Sciatic nerve (tissue), 2 donors: ENCODE data around the gene TDRD9. TPM values are rescaled to one million over a fixed set of nuclear protein-coding genes. Genes with fewer than 3 reads are reported as not detected.
"Not testable (repeated sequence)": the region's sequence is repeated elsewhere in the genome, so short reads cannot be mapped to it uniquely, and the experiment has no call there.

Experiments used
- ATAC-seq: fragments of 200-7000 bp; cut with Tn5 transposase; one replicate; pipeline ENCODE4 v1.9.1; 2020; ENCODE audit warnings: mild to moderate bottlenecking, moderate library complexity
- DNase-seq: peaks from one replicate; pipeline ENCODE4 v3.0.0-alpha.2; 2020; ENCODE audit warnings: low spot score
- intact Hi-C: fragments of 100-400 bp; cut with DNase I; formaldehyde crosslinking; loops from one replicate; pipeline ENCODE4 v1.14.2; 2022
- total RNA-seq: library from RNA; stranded (reverse); fragmentation: NEBNext Ultra II Directional; extraction: Animal tissue kit (Norgen Biotek cat#: 25700); gene quantifications from one replicate; pipeline ENCODE4 v1.2.1, GENCODE V29; 2021
- donor health status: DM: no; HTN: no; CAD: no.
- donor health status: DM: no; HTN: no; CAD: no.

The TDRD9 gene
- total RNA-seq, 1 donor from 2014 or later, result 8.2 TPM

GRCh38 chr14:103910984-103911383 is 17.3 kb upstream of the TDRD9 start:
- intact Hi-C loops, result no loop called here
- DNase-seq (no peak), ATAC-seq (no peak)

- intact Hi-C loops, result no loop called here
- ATAC-seq (no peak), DNase-seq (no peak)
Observed at GRCh38 chr14:103915616-103916015, 12.6 kb upstream of the TDRD9 start.

DNA sequence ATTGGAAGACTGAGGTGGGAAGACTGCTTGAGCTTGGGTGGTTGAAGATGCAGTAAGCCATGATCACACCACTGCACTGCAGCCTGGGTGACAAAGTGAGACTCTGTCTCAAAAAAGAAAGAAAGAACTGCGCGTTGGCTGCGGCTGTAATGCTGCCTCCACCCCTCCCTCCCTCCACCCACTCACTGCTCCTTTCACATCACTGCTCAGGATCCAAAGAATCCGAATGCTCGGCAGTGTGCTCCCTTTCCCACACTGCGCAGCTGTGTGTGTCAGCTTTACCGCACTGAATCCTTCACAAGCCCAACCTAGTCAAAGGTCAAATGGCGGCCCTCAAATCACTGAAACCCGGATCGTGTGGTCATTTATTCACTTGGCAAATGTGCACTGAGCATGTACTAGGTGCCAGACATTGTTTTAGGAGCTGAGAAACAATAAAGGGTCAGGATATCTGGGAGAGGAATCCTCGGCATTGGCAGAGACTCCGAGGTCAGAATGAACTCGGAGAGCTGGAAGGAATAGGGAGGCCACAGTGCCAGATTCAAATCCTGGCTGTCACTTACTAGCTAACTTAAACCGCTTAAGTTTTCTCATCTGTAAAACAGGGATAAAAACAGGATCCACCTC is 11.5 kb upstream of the TDRD9 start:
- DNase-seq (no peak), ATAC-seq (no peak)
- intact Hi-C loops, result no loop called here

- ATAC-seq (peak; percentile 99), DNase-seq (peak; percentile 93)
- intact Hi-C loops, result no loop called here
Observed at GRCh38 chr14:103920981-103921854, 7.0 kb upstream of the TDRD9 start.

DNA sequence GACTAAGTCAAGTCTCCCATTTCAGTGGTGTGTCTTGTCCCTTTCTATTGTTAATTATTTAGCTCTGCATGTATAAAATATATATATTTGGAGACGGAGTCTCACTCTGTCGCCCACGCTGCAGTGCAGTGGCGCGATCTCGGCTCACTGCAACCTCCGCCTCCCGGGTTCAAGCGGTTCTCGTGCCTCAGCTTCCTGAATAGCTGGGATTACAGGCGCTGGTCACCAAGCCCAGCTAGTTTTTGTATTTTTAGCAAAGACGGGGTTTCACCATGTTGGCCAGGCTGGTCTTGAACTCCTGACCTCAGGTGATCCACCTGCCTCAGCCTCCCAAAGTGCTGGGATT is 6.4 kb upstream of the TDRD9 start:
- DNase-seq, intact Hi-C loops, ATAC-seq: not testable (repeated sequence)

DNA sequence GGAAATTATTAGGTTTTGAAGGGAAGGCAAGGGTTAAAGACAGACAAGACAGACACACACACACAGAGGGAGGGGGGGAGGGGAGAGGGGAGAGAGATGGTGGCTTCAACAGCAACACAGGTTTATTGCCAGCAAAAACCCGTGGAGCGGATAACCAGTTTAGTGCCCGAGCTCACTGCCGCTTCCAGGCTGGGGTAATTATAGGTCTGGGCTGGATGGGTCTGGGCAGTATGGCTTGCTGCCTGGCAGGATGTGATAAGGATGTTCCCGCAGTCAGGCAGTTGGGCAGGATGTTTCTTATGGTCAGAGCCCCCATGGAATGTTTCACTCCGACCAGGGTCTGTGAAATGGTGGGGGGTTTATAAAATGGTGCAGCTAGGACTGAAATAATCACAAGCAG is 4.4 kb upstream of the TDRD9 start:
- intact Hi-C loops, result no loop called here
- ATAC-seq (no peak), DNase-seq (no peak)

DNA sequence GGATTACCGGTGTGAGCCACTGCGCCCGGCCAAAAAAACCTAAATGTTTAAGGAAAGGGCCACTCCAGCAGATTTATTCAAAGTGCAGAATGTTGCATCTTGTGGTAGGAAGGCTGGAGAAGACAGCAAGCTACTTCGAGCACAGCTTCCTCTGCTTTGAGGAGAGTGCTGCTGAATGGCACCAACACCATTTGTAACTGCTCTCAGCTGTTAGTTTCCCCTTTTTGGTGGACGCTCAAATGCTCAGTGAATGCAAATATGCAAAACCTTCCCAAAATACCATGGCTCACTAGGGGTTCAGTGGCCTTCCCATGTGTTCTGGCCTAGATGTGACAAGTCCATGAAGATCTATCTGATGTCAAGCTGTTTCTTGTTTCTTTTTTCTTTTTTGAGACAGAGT is 2.9 kb upstream of the TDRD9 start:
- intact Hi-C loops, result no loop called here

GRCh38 chr14:103927566-103927965 is 690 bp upstream of the TDRD9 start:
- intact Hi-C loops, result no loop called here
- DNase-seq (no peak), ATAC-seq (no peak)

More for the DNA sequence above, 2.9 kb upstream of the TDRD9 start:
- ATAC-seq (no peak), DNase-seq (no peak)

GRCh38 chr14:103930051-103930604 is 1.9 kb downstream of the TDRD9 start:
- ATAC-seq (no peak), DNase-seq (no peak)
- intact Hi-C loops, result no loop called here

DNA sequence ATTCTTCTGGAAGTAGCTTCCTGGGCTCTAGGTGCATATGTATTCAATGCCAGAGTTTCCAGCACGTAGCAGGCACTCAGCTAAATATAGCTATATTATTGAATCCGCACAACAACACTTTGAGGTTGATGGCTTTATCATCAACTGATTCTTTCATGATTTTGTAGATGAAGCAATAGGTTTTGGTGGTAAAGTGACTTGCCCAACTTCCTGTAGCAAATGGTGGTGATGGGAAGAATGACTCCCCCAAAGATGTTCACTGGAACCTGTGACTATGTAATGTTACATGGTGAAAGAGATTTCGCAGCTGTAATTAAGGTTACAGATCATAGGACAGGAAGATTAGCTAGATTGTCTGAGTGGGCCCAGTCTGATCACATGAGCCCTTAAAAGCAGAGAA is 3.2 kb downstream of the TDRD9 start:
- intact Hi-C loops, result no loop called here
- ATAC-seq, result no peak
- DNase-seq, result no peak

DNA sequence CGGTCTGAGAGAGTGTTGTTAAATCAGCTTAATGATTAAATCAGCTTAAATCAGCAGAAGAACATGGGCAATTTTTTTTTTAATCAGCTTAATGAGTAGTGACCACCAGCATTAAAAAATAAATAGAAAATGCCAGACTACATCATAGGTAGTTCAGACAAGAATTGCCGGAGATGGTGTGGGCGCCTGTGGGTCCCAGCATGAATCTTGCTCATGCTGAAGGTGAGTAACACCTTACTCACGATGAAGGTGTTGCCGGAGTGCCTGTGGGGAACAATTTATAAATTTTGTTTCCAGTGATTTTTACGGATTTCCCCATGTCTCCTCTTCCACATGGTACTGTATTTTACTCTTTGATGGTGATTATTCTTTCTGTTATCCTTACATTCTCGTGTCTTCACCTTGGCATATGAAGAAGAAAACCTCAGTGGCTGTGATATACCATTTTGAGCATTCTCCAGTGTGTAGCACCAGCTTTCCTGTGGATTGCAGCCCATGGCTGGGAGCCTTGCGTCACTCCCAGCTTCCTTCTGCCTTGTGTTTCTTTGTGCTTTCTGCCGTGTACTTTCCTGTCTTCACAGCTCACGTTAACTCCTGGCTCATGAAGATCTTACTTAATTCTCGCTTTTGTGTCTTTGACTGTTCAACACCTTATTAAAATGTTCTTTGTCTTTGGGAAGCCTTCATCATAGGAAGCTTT is 4.7 kb downstream of the TDRD9 start:
- DNase-seq (no peak), ATAC-seq (no peak)
- intact Hi-C loops, result no loop called here

GRCh38 chr14:103935102-103935501 is 6.8 kb downstream of the TDRD9 start:
- DNase-seq (no peak), ATAC-seq (no peak)
- intact Hi-C loops, result no loop called here

DNA sequence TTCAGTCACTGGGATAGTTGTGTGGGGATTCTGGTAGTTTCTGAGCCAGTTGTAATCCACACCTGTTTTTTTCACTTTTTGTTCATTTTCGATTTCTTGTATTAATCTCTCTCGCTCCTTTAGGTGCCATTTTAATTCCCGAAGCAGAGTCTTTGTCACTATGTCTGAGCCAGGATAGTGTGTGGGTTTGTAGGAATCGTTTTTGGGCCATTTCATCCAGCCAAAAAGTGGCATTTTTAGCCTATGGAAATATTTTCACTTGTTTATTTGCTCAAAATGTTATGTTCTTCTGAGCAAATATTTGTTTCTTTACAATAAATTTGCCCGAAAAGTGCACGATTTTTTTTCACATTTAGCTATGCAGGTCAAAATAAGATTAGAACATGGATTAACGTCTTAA is 13.2 kb downstream of the TDRD9 start:
- intact Hi-C loops, result no loop called here
- no peak for DNase-seq
- no peak for ATAC-seq

DNA sequence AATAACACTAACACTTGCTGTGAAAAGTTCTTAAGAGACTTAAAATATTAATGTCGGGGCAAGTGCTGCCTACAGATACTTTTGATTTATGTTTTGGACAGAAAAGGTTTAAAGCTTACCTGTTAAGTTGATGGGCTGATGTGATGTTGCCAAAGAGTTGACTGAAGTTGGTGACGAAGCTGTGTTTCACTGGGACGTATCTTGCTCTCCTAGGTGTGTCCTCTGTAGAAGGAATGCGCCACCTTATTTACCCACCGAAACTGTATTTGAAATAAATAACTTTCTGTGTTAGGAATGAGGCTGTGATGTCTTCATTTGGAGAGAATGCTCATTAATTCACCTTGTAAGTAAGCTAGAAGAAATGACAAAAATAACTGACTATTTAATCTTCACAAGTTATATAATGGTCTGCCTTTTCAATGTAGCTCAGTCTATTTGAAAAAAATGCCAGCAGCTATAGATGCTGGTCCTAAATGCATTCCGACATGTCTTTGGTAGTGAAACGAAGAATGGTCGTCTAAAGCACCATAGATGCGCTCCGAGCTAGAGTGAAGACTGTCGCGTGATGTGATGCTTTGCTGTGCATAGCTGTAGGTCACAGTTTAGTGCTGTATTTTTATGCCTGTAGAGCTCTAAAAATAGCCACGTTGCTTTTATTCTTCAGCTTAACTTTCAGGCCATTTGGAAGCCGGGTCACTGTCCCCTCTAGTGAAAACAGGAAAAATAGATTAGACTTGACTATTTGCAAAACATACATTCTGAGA is 13.9 kb downstream of the TDRD9 start, which contains the start of gene RD3L:
TSS of gene RD3L (minus strand) at position 557 of the 764 bp plus-strand sequence. CDS start 834 bp downstream, outside the sequence.
- DNase-seq (no peak), ATAC-seq (no peak)
- intact Hi-C loops, result no loop called here

DNA sequence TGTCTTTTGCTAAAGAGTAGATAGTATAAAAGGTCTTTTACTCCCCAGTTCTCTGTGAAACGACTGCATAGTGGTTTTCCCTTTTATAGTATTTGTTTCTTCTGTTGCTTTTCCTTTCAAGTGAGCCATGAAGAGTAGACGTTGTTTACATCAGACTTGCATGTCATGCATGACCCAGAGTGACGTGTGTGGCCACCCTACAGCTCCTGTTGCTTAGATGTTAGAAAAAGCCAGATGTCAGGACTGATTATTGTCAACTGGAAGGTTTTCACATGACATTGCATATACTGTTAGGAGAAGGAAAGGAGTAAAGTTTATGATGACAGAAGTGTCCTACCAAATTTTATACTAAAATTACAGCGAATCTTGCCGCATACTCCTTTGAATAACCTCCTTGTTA is 15.4 kb downstream of the TDRD9 start:
- ATAC-seq, result no peak
- intact Hi-C loops, result no loop called here
- no peak for DNase-seq

GRCh38 chr14:103946975-103947374 is 18.7 kb downstream of the TDRD9 start:
- ATAC-seq (no peak), DNase-seq (no peak)
- intact Hi-C loops, result no loop called here

- DNase-seq (no peak), ATAC-seq (no peak)
- intact Hi-C loops, result no loop called here
Observed at GRCh38 chr14:103948442-103948841, 20.2 kb downstream of the TDRD9 start.

DNA sequence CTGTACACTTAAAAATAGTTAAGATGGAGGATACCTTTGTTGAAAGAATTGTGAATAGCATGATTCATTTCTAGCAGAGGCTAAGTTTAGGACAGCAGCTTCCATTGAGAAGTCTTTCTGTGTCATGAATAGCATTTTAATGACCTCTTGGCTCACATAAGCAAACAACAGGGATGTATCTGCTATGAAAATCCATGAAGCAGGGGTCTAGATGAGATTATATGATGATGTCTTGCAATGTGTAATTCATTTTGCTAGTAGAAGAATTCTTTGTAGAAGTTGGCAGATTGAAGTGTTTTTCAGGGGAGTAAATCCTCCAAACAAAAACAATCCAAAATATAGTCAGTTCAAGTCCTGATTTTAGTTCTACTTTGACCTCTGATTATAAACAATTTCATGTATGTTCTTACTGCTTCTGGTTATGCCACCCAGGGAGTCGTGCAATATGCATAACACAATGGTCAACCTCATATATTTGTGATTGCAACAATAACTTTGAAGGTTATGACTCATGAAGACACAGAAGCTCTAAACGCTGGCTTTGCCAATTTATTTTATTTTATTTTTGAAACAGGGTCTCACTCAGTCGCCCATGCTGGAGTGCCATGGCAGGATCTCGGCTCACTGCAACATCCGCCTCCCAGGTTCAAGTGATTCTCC is 21.0 kb downstream of the TDRD9 start:
- ATAC-seq (no peak), DNase-seq (no peak)
- intact Hi-C loops, result no loop called here
